Body of pancreas (tissue), 4 donors: ENCODE measurements around the gene MAST4.
A peak's percentile ranks its signal among the peaks of the same experiment; 100 is the strongest.

Source experiments
- POLR2A ChIP-seq, 3 donors: fragments of 450-650 bp; IDR thresholded peaks; one replicate each; pipeline ENCODE4 v1.6.1; 2016; ENCODE audit warnings: antibody characterized with exemption in 3 of 3, mild to moderate bottlenecking in 2 of 3
- TF ChIP-seq, protein P1 (sequence below), 7 experiments: fragments of 450-650 bp in 4 of 7; fragments of 200-600 bp in 3 of 7; sonication (generic) in 3 of 7; IDR thresholded peaks; one replicate each; pipeline ENCODE4 v1.5.1; 2016 to 2019; ENCODE audit warnings: antibody characterized with exemption in 7 of 7

DNA sequence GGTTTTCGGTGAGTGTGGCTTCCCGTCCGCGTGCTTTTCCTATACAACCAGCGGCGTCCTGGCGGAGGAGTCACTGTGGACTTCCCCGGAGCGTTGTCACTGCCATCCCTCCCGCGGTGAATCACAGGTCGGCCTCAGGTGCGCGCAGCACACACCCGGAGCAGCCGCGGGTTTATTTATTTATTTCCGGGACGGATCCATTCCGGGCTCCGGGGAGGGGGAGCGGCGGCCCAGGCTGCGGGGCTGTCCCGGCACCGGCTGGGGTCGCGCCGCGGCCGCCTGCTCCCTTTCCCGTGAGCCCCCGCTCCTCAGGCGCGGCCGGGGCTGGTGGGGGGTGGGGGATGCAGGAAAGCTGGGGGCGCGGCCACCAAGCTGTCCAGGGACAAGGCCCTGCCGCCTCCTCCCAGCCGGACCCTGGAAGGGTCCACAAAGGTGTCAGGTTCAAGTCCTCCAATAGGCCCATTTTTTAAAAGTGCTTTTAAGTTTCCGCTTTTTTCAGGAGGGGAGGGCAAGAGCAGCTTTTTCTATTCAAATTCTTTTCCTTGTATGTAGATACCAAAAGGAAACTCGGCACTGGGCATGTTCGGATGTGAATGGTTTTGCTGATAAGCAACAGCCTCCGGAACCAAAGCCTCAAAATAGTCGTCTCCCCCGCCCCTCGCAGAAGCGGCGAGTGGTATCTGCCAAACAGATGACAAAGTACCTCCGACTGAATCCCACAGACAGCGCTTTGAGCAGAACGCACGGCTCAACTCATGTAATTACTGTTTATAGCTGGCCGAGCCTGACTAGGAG is 407.9 kb downstream of the MAST4 start:
- TF ChIP-seq, protein P1, sequence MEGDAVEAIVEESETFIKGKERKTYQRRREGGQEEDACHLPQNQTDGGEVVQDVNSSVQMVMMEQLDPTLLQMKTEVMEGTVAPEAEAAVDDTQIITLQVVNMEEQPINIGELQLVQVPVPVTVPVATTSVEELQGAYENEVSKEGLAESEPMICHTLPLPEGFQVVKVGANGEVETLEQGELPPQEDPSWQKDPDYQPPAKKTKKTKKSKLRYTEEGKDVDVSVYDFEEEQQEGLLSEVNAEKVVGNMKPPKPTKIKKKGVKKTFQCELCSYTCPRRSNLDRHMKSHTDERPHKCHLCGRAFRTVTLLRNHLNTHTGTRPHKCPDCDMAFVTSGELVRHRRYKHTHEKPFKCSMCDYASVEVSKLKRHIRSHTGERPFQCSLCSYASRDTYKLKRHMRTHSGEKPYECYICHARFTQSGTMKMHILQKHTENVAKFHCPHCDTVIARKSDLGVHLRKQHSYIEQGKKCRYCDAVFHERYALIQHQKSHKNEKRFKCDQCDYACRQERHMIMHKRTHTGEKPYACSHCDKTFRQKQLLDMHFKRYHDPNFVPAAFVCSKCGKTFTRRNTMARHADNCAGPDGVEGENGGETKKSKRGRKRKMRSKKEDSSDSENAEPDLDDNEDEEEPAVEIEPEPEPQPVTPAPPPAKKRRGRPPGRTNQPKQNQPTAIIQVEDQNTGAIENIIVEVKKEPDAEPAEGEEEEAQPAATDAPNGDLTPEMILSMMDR (IDR thresholded peaks at IDR 0.05), result peak in 2 of 7 experiments; percentile 2
- TF ChIP-seq POLR2A (IDR thresholded peaks at IDR 0.05), result peak; percentile 65 to 92 (median 88)
